PC-9 (cell line): ENCODE results near the gene MPDU1. TPM values are rescaled to one million over a fixed set of nuclear protein-coding genes. Genes with fewer than 3 reads are reported as not detected.
"Not testable (repeated sequence)": the region's sequence is repeated elsewhere in the genome, so short reads cannot be mapped to it uniquely, and the experiment has no call there.

Source experiments
- BruUV-seq: library from RNA; stranded (reverse); fragments of 400-500 nt; replicated peaks from 2 replicates; lab custom pipeline; 2021; lab: Mats Ljungman, UMichigan
- CTCF ChIA-PET: fragments of 300-600 bp; sonication (Branson Sonifier 250); formaldehyde crosslinking; loops from one replicate; lab custom pipeline; 2022; ENCODE audit warnings: antibody characterized with exemption; lab: Charles Lee
- POLR2A ChIA-PET: fragments of 300-600 bp; sonication (Branson Sonifier 250); formaldehyde crosslinking; loops from one replicate; lab custom pipeline; 2022; ENCODE audit warnings: antibody characterized with exemption; ENCODE audit not compliant: unreplicated experiment; lab: Charles Lee
- DNase-seq, 2 experiments: peaks; one replicate each; pipeline versions ENCODE4 v3.0.0 to v3.0.0-alpha.2; 2015 to 2022; ENCODE audit warnings: mixed read lengths in 1 of 2
- H2AFZ ChIP-seq: fragments of 200-600 bp; sonication (generic); 2 replicates; pipeline ENCODE4 v1.8.1; 2017; ENCODE audit warnings: antibody characterized with exemption
- H3F3A ChIP-seq: fragments of 200-600 bp; sonication (generic); 2 replicates; pipeline ENCODE4 v1.8.1; 2017; ENCODE audit warnings: antibody characterized with exemption, mild to moderate bottlenecking, low read depth; ENCODE audit not compliant: insufficient read depth
- H3K27ac ChIP-seq: fragments of 200-600 bp; sonication (generic); 2 replicates; pipeline ENCODE4 v1.6.1; 2016; ENCODE audit warnings: mixed run types
- H3K27me3 ChIP-seq: fragments of 200-600 bp; sonication (generic); 2 replicates; pipeline ENCODE4 v1.6.1; 2016; ENCODE audit warnings: low read depth, mixed run types; ENCODE audit not compliant: insufficient read depth
- H3K36me3 ChIP-seq: fragments of 200-600 bp; sonication (generic); 2 replicates; pipeline ENCODE4 v1.6.1; 2016; ENCODE audit warnings: low read depth, mixed run types
- H3K4me1 ChIP-seq: fragments of 200-600 bp; sonication (generic); replicated peaks from 2 replicates; pipeline ENCODE4 v1.6.1; 2016; ENCODE audit warnings: mixed run types; ENCODE audit not compliant: insufficient read depth
- H3K4me2 ChIP-seq: fragments of 200-600 bp; sonication (generic); 2 replicates; pipeline ENCODE4 v1.6.1; 2017; ENCODE audit warnings: mixed run types
- H3K4me3 ChIP-seq: fragments of 200-600 bp; sonication (generic); 2 replicates; pipeline ENCODE4 v1.6.1; 2016; ENCODE audit warnings: mixed run types
- H3K79me2 ChIP-seq: fragments of 200-600 bp; sonication (generic); 2 replicates; pipeline ENCODE4 v1.6.1; 2017; ENCODE audit warnings: low read depth, mixed run types
- H3K9me2 ChIP-seq: fragments of 200-600 bp; sonication (generic); 2 replicates; pipeline ENCODE4 v1.8.1; 2017; ENCODE audit warnings: mild to moderate bottlenecking; ENCODE audit not compliant: insufficient read depth
- H3K9me3 ChIP-seq: fragments of 200-600 bp; sonication (generic); 2 replicates; pipeline ENCODE4 v1.8.1; 2016; ENCODE audit warnings: low read depth; ENCODE audit not compliant: insufficient read depth
- H4K20me1 ChIP-seq: fragments of 200-600 bp; sonication (generic); 2 replicates; pipeline ENCODE4 v1.8.1; 2017; ENCODE audit not compliant: insufficient read depth
- CTCF ChIP-seq: fragments of 200-600 bp; sonication (generic); conservative IDR thresholded peaks from 2 replicates; pipeline ENCODE4 v1.6.1; 2017; ENCODE audit warnings: mixed run types, antibody characterized with exemption, mild to moderate bottlenecking, moderate library complexity
- EZH2 ChIP-seq: fragments of 200-600 bp; sonication (generic); IDR thresholded peaks from 2 replicates; pipeline ENCODE4 v1.8.0; 2017; ENCODE audit warnings: antibody characterized with exemption, low read depth
- intact Hi-C: fragments of 100-400 bp; cut with micrococcal nuclease; formaldehyde crosslinking; loops from one replicate; pipeline ENCODE4 v1.10.0; 2022; ENCODE audit not compliant: unreplicated experiment
- total RNA-seq: library from RNA; stranded (reverse); gene quantifications from 2 replicates; pipeline ENCODE4 v1.2.3, GENCODE V29; 2021

Gene MPDU1
- total RNA-seq, 1 experiment from 2014 or later, result 44.2 TPM

DNA sequence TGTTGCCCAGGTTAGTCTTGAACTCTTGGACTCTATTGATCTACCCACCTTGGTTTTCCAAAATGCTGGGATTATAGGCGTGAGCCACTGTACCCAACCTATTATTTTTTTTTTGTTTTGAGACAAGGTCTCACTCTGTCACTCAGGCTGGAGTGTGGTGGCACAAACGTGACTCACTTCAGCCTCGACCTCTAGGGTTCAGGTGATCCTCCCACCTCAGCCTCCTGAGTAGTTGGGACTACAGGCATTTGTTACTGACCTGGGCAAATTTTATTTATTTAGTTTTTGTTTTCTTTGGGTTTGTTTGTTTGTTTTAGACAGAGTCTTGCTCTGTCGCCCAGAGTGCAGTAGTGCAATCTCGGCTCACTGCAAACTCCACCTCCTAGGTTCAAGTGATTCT lies 40.0 kb downstream of the MPDU1 start:
- H3K4me3 ChIP-seq, result no peak overlapping the region
- H3F3A ChIP-seq, result no peaks in the 10 kb centered on the region
- H3K36me3 ChIP-seq, result no peaks in the 10 kb centered on the region
- intact Hi-C loops, result no loop called here
- H2AFZ ChIP-seq, result no peak overlapping the region
- BruUV-seq, result no TSS peak
- POLR2A ChIA-PET, result interaction anchor here (0.6 to 0.7 kb wide), 2 partner anchors 9 to 35 kb away, joined by 4 to 5 read pairs; no protein-coding TSS in a partner anchor
- DNase-seq, result no peak
- H3K27ac ChIP-seq, result no peak overlapping the region
- H3K9me3 ChIP-seq, result no peaks in the 10 kb centered on the region
- peaks cover 4% of the 10 kb centered on the region; the same call in 1 of the 2 replicates for H3K4me1 ChIP-seq
- no peaks in the 10 kb centered on the region for H3K79me2 ChIP-seq
- H3K4me2 ChIP-seq, result no peak overlapping the region
- H4K20me1 ChIP-seq, result no peaks in the 10 kb centered on the region
- CTCF ChIA-PET, result no interaction called here
- TF ChIP-seq EZH2 (no peak), CTCF (no peak)
- no peaks in the 10 kb centered on the region for H3K9me2 ChIP-seq
- H3K27me3 ChIP-seq, result no peaks in the 10 kb centered on the region

GRCh38 chr17:7625749-7626148 lies 42.1 kb downstream of the MPDU1 start:
- H3K4me3 ChIP-seq, H4K20me1 ChIP-seq, H3K27me3 ChIP-seq, intact Hi-C loops, H3K9me3 ChIP-seq, H3K27ac ChIP-seq, H3K79me2 ChIP-seq, H2AFZ ChIP-seq, DNase-seq, H3K4me1 ChIP-seq, H3F3A ChIP-seq, H3K9me2 ChIP-seq, BruUV-seq, POLR2A ChIA-PET, H3K4me2 ChIP-seq, H3K36me3 ChIP-seq, CTCF ChIA-PET: not testable (repeated sequence)

DNA sequence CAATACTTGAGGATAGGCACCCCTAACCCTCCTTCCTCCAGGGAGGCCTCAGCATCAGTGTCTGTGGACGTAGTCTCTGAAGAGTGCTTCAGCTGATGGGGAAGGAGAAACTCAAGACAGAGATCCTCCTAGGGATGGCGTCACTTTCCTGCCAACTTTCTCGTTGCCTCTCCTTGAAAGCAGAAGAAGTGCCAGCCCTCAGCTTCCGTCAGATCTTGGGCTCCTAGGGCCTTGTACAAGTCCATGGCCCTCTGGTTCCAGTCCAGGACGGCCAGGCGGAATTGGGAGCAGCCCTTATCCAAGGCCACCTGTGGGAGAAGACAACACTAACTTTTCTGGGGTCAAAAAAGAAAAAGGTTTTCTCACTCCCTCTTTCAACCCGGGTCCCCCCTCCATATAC lies 42.7 kb downstream of the MPDU1 start:
- H3K4me2 ChIP-seq, result peak overlapping the region; percentile 81
- DNase-seq, result no peak
- TF ChIP-seq CTCF, result no peak
- no peak for TF ChIP-seq EZH2
- H3K27ac ChIP-seq, result no peak overlapping the region
- no peaks in the 10 kb centered on the region for H3F3A ChIP-seq
- CTCF ChIA-PET, result no interaction called here
- H3K27me3 ChIP-seq, result no peaks in the 10 kb centered on the region
- H3K4me3 ChIP-seq, result no peak overlapping the region
- no peaks in the 10 kb centered on the region for H3K9me3 ChIP-seq
- H3K36me3 ChIP-seq, result no peaks in the 10 kb centered on the region
- BruUV-seq, result no TSS peak
- H4K20me1 ChIP-seq, result no peaks in the 10 kb centered on the region
- POLR2A ChIA-PET, result no interaction called here
- H2AFZ ChIP-seq, result no peak overlapping the region
- intact Hi-C loops, result no loop called here
- H3K79me2 ChIP-seq, result no peaks in the 10 kb centered on the region
- peaks cover 4% of the 10 kb centered on the region; the same call in 1 of the 2 replicates for H3K4me1 ChIP-seq
- no peaks in the 10 kb centered on the region for H3K9me2 ChIP-seq

- POLR2A ChIA-PET, result interaction anchor here (0.6 to 1.5 kb wide), 3 partner anchors 12 to 36 kb away, joined by 7 to 9 read pairs (median 7); partner anchors contain the start of gene SOX15
These were observed 43.3 kb downstream of the MPDU1 start for GRCh38 chr17:7626956-7627249.

More at GRCh38 chr17:7626956-7627249, 43.3 kb downstream of the MPDU1 start:
- Histone ChIP-seq H3K36me3 (no peaks in the 10 kb centered on the region), H3K4me1 (peaks cover 4% of the 10 kb centered on the region; the same call in 1 of the 2 replicates), H4K20me1 (no peaks in the 10 kb centered on the region), H3K79me2 (no peaks in the 10 kb centered on the region), H3K9me2 (no peaks in the 10 kb centered on the region), H2AFZ (peak overlapping the region; percentile 89), H3K27me3 (no peaks in the 10 kb centered on the region), H3K4me2 (peak overlapping the region; percentile 81), H3K27ac (no peak overlapping the region), H3K9me3 (no peaks in the 10 kb centered on the region), H3F3A (no peaks in the 10 kb centered on the region), H3K4me3 (peak overlapping the region; percentile 79)
- peak in 1 of 2 experiments; percentile 15 for DNase-seq
- TF ChIP-seq EZH2, result no peak
- TF ChIP-seq CTCF, result no peak
- TSS peak; percentile 73 for BruUV-seq
- CTCF ChIA-PET, result interaction anchor here (1.1 to 1.3 kb wide), 2 partner anchors 15 to 61 kb away, joined by 4 read pairs; partner anchors contain the start of genes TP53 and WRAP53
- intact Hi-C loops, result no loop called here
